Measurements from ENCODE around the gene MEFV. TPM values are rescaled to one million over a fixed set of nuclear protein-coding genes. Genes with fewer than 3 reads are reported as not detected.
"Not testable (repeated sequence)": the region's sequence is repeated elsewhere in the genome, so short reads cannot be mapped to it uniquely, and the experiment has no call there.

Gene MEFV
- total RNA-seq, 1 donor from 2014 or later: not detected

DNA sequence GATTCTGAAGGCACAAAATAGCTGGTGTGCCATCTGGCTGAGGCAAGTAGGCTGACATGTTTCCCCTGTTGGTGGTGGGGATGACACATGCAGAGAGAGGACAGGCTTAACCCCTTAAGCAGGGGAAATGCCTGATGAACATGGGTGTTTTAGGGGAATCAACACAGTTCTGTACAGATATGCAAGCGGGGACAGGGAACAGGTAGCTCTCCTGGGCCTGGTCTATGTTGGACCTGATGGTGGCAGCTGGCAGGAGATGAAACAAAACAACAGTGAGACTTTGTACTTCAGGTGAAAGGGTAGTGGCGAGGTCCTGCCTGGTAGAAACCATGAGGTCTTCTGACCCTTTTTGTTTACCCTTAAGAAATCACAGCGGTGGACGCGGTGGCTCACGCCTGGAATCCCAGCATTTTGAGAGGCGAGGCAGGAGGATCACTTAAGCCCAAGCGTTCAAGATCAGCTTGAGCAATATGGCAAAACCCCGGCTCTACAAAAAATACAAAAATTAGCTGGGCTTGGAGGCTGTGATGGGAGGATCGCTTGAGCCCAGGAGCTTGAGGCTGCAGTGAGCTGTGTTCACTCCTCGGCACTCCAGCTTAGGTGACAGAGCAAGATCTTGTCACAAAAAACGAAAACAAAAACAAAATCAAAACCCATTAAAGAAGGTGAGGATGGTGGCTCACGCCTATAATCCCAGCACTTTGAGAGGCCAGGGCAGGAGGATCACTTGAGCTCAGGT is 57.9 kb downstream of the MEFV start:
- TF ChIP-seq, protein P1, sequence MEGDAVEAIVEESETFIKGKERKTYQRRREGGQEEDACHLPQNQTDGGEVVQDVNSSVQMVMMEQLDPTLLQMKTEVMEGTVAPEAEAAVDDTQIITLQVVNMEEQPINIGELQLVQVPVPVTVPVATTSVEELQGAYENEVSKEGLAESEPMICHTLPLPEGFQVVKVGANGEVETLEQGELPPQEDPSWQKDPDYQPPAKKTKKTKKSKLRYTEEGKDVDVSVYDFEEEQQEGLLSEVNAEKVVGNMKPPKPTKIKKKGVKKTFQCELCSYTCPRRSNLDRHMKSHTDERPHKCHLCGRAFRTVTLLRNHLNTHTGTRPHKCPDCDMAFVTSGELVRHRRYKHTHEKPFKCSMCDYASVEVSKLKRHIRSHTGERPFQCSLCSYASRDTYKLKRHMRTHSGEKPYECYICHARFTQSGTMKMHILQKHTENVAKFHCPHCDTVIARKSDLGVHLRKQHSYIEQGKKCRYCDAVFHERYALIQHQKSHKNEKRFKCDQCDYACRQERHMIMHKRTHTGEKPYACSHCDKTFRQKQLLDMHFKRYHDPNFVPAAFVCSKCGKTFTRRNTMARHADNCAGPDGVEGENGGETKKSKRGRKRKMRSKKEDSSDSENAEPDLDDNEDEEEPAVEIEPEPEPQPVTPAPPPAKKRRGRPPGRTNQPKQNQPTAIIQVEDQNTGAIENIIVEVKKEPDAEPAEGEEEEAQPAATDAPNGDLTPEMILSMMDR (IDR thresholded peaks at IDR 0.05; ENCODE audit: unreplicated experiment): no peak
- Mint-ChIP-seq H3K4me1 (no peaks in the 10 kb centered on the region), H3K27me3 (ENCODE audit: low read depth) (peaks cover 71% of the 10 kb centered on the region), H3K36me3 (no peaks in the 10 kb centered on the region), H3K9me3 (peaks cover 4% of the 10 kb centered on the region), H3K27ac (no peak overlapping the region), H3K4me3 (no peak overlapping the region)
- DNase-seq (ENCODE audit: low spot score in 2 of 2, unreplicated experiment in 2 of 2): no peak

DNA sequence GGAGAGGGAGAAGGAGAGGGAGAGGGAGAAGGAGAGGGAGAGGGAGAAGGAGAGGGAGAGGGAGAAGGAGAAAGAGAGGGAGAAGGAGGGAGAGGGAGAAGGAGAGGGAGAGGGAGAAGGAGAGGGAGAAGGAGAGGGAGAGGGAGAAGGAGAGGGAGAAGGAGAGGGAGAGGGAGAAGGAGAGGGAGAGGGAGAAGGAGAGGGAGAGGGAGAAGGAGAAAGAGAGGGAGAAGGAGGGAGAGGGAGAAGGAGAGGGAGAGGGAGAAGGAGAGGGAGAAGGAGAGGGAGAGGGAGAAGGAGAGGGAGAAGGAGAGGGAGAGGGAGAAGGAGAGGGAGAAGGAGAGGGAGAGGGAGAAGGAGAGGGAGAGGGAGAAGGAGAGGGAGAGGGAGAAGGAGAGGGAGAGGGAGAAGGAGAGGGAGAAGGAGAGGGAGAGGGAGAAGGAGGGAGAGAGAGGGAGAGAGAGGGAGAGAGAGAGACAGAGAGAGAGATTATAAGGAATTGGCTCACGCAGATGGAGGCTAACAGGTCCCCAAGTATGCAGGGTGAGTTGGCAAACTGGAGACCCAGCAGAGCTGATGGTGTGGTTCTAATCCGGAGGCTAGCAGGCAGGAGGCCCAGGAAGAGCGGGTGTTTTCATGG is 58.6 kb downstream of the MEFV start:
- DNase-seq (ENCODE audit: low spot score in 2 of 2, unreplicated experiment in 2 of 2); H3K4me1 Mint-ChIP-seq; H3K27ac Mint-ChIP-seq; H3K9me3 Mint-ChIP-seq; H3K4me3 Mint-ChIP-seq; H3K36me3 Mint-ChIP-seq: not testable (repeated sequence)
- peaks cover 78% of the 10 kb centered on the region for H3K27me3 Mint-ChIP-seq (ENCODE audit: low read depth)

DNA sequence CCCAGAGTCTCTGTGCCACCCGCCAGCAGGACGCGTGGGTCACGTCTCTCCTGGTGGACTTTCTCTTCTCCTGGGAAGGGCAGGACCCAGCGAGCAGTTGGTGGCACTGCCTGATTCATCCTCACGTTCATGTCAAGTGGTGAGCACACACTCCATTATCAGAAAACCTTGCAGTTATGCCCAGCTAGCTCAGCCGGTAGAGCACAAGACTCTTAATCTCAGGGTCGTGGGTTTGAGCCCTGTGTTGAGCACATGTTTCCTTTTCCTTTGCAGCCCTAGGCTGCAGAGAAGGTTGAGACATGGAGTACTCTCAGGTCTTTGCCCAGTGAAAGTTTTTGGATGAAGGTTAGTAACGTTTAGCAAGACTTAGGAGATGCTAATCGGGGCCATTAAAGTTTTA is 60.5 kb downstream of the MEFV start:
- H3K27me3 Mint-ChIP-seq (ENCODE audit: low read depth): peaks cover 84% of the 10 kb centered on the region
- no peak overlapping the region for H3K4me3 Mint-ChIP-seq
- peaks cover 5% of the 10 kb centered on the region for H3K4me1 Mint-ChIP-seq
- H3K9me3 Mint-ChIP-seq: peaks cover 2% of the 10 kb centered on the region
- no peak for DNase-seq (ENCODE audit: low spot score in 2 of 2, unreplicated experiment in 2 of 2)
- no peaks in the 10 kb centered on the region for H3K36me3 Mint-ChIP-seq
- no peak overlapping the region for H3K27ac Mint-ChIP-seq
- TF ChIP-seq, protein P1 (IDR thresholded peaks at IDR 0.05; ENCODE audit: unreplicated experiment): no peak

DNA sequence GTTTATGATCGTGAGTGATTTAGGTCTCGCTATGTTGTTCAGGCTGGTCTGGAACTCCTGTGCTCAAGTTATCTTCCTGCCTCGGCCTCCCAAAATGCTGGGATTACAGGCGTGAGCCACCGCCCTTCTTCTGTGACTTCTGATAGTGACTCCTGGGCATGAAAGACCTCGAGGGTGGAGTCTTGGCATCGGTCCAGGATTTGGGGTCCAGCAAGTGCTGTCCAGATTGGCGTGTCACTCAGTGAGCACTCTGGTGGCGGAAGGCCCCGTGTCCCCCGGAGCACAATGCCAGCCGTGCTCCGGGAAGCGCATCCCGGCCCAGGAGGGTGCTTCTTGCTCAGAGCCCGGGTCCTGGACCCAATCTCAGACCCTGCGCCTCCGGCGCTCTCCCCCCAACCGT is 61.6 kb downstream of the MEFV start:
- TF ChIP-seq, protein P1 (IDR thresholded peaks at IDR 0.05; ENCODE audit: unreplicated experiment): no peak
- Mint-ChIP-seq H3K27me3 (ENCODE audit: low read depth) (peaks cover 84% of the 10 kb centered on the region), H3K27ac (no peak overlapping the region), H3K4me3 (no peak overlapping the region), H3K36me3 (no peaks in the 10 kb centered on the region), H3K9me3 (no peaks in the 10 kb centered on the region), H3K4me1 (peaks cover 9% of the 10 kb centered on the region)
- no peak for DNase-seq (ENCODE audit: low spot score in 2 of 2, unreplicated experiment in 2 of 2)

DNA sequence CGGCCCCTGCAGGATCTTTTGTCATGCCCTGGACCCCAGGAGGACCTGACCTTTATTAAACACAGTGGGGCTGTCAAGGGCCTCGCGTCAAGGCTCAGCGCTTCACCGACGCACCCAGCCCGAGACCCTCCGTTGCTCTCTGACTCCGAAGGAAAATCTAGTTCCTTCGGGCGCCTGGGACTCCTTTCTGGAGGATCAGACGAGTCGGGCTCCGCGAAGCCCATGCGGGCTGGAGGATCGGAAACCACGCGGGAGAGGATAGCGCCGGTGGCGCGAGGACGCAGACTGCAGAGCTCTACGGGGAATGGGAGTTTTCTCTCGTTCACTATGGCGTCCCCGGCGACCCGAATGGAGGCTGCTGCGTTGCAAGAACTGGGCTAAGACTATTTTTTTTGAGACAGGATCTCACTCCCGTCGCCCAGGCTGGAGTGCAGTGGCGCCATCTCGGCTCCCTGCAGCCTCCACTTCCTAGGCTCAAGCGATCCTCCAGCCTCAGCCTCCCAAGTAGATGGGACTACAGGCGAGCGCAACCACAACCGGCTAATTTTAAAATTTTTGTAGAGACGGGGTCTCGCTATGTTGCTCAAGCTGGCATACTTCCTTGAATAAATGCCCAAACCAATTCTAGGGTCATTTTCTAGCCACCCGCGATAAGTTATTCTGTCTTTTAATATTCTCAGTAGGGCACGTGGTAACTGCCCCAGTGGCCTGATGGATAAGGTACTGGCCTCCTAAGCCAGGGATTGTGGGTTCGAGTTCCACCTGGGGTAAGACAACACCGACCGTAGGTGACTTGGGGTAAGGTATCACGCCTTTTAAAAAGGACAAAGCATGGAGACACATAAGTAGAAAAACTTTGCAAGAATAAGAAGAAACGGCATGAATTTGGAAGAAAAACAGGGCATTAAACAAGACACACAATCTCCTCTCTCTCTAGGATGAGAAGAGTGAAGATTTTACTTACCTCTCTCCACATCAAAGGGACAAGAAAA is 62.9 kb downstream of the MEFV start:
- H3K27ac Mint-ChIP-seq: no peak overlapping the region
- TF ChIP-seq, protein P1 (IDR thresholded peaks at IDR 0.05; ENCODE audit: unreplicated experiment): no peak
- no peaks in the 10 kb centered on the region for H3K9me3 Mint-ChIP-seq
- no peak for DNase-seq (ENCODE audit: low spot score in 2 of 2, unreplicated experiment in 2 of 2)
- H3K27me3 Mint-ChIP-seq (ENCODE audit: low read depth): peaks cover 87% of the 10 kb centered on the region
- H3K36me3 Mint-ChIP-seq: no peaks in the 10 kb centered on the region
- peaks cover 10% of the 10 kb centered on the region for H3K4me1 Mint-ChIP-seq
- H3K4me3 Mint-ChIP-seq: no peak overlapping the region

Measured in mesothelial cell of epicardium (in vitro differentiated cells).